Gastrocnemius medialis (tissue), 4 donors: ENCODE data around the gene EPHA2. TPM values are rescaled to one million over a fixed set of nuclear protein-coding genes. Genes with fewer than 3 reads are reported as not detected.
A peak's percentile ranks its signal among the peaks of the same experiment; 100 is the strongest.
"Not testable (repeated sequence)": the region's sequence is repeated elsewhere in the genome, so short reads cannot be mapped to it uniquely, and the experiment has no call there.

Experiments
- ATAC-seq, 2 donors: fragments of 150-250 bp; one replicate each; pipeline ENCODE4 v1.9.1; 2016
- DNase-seq, 2 donors: peaks; one replicate each; pipeline ENCODE4 v3.0.0-alpha.2; 2019
- H3K27ac ChIP-seq, 4 donors: fragments of 200-600 bp; sonication (generic); 1 replicate in 1 of 4; 2 replicates in 3 of 4; pipeline ENCODE4 v1.5.1; 2016 to 2018; ENCODE audit warnings: mild to moderate bottlenecking in 2 of 4, moderate library complexity in 1 of 4
- H3K27me3 ChIP-seq, 3 donors: fragments of 200-600 bp; sonication (generic) in 2 of 3; 1 replicate in 1 of 3; 2 replicates in 2 of 3; pipeline versions ENCODE4 v1.5.1 to v1.6.0; 2016 to 2019; ENCODE audit warnings: mild to moderate bottlenecking in 1 of 3, moderate library complexity in 1 of 3
- H3K36me3 ChIP-seq, 2 donors: fragments of 200-600 bp; sonication (generic) in 1 of 2; one replicate each; pipeline ENCODE4 v1.5.1; 2017 to 2018
- H3K4me1 ChIP-seq, 2 donors: fragments of 200-600 bp; sonication (generic) in 1 of 2; one replicate each; pipeline ENCODE4 v1.5.1; 2016 to 2017; ENCODE audit warnings: mild to moderate bottlenecking in 2 of 2
- H3K4me3 ChIP-seq, 4 donors: fragments of 200-600 bp; sonication (generic) in 3 of 4; 1 replicate in 1 of 4; 2 replicates in 3 of 4; pipeline ENCODE4 v1.5.1; 2016 to 2019; ENCODE audit warnings: mild to moderate bottlenecking in 2 of 4
- H3K9me3 ChIP-seq, 3 donors: fragments of 200-600 bp; sonication (generic) in 2 of 3; 1 replicate in 1 of 3; 2 replicates in 2 of 3; pipeline ENCODE4 v1.5.1; 2016 to 2019
- POLR2A ChIP-seq, 2 donors: fragments of 450-650 bp; IDR thresholded peaks; one replicate each; pipeline ENCODE4 v1.6.1; 2017; ENCODE audit warnings: antibody characterized with exemption in 2 of 2, mild to moderate bottlenecking in 2 of 2, moderate library complexity in 2 of 2
- in situ Hi-C, 4 donors: fragments of 200-750 bp; cut with MboI; loops; one replicate each; pipeline versions ENCODE4 v1.15.0 to v1.8.0; 2017; ENCODE audit warnings: low sequenced_read_pairs in 4 of 4
- intact Hi-C: fragments of 100-400 bp; cut with DNase I; formaldehyde crosslinking; loops from one replicate; pipeline ENCODE4 v1.15.1; 2023; ENCODE audit warnings: low total_unique reads
- total RNA-seq, 4 donors: library from RNA; depleted of rRNA; stranded (reverse); fragments of >200 nt; gene quantifications; one replicate each; pipeline versions ENCODE4 v1.1.0 to v1.2.3, GENCODE V29; 2016
- TF ChIP-seq, protein P1 (sequence below), 5 experiments: fragments of 450-650 bp in 3 of 5; fragments of 200-600 bp in 2 of 5; sonication (generic) in 2 of 5; IDR thresholded peaks in 4 of 5; conservative IDR thresholded peaks in 1 of 5; 1 replicate in 4 of 5; 2 replicates in 1 of 5; pipeline ENCODE4 v1.5.1; 2016 to 2019; ENCODE audit warnings: antibody characterized with exemption in 5 of 5, mild to moderate bottlenecking in 3 of 5, moderate library complexity in 3 of 5

Gene EPHA2
- total RNA-seq, 4 donors from 2014 or later: 1.2 to 6.4 (median 2.9) TPM

DNA sequence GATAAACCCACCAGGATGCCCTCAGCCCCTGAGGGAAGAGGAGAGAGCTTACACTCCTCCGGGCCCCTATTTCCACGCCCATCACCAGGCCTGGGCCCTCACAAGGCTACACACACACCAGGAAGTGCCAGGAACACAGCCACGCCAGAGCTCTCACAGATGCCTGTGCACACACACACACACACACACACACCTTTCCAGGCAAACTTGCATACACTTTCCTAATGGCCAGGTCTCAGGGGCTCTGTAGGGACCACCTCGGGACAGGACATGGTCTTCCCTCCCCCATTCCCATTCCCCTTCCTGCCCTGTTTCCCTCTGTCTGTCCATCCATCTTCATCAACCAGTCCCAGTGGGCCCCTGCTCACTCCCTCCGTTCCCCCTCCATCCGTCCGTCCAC lies 9.7 kb upstream of the EPHA2 start:
- Histone ChIP-seq H3K9me3 (no peaks in the 10 kb centered on the region), H3K36me3 (no peaks in the 10 kb centered on the region), H3K27ac (no peak overlapping the region), H3K4me3 (no peak overlapping the region), H3K4me1 (peaks cover 0 to 3% of the 10 kb centered on the region in 2 donors), H3K27me3 (peaks cover 3 to 12% (median 8%) of the 10 kb centered on the region in 3 donors)
- in situ Hi-C loops (no loop called here), intact Hi-C loops (no loop called here)
- DNase-seq: no peak
- TF ChIP-seq, protein P1, sequence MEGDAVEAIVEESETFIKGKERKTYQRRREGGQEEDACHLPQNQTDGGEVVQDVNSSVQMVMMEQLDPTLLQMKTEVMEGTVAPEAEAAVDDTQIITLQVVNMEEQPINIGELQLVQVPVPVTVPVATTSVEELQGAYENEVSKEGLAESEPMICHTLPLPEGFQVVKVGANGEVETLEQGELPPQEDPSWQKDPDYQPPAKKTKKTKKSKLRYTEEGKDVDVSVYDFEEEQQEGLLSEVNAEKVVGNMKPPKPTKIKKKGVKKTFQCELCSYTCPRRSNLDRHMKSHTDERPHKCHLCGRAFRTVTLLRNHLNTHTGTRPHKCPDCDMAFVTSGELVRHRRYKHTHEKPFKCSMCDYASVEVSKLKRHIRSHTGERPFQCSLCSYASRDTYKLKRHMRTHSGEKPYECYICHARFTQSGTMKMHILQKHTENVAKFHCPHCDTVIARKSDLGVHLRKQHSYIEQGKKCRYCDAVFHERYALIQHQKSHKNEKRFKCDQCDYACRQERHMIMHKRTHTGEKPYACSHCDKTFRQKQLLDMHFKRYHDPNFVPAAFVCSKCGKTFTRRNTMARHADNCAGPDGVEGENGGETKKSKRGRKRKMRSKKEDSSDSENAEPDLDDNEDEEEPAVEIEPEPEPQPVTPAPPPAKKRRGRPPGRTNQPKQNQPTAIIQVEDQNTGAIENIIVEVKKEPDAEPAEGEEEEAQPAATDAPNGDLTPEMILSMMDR (IDR thresholded peaks at IDR 0.05 in 4 of 5, conservative IDR thresholded peaks at IDR 0.05 in 1 of 5): no peak
- no peak for TF ChIP-seq POLR2A (IDR thresholded peaks at IDR 0.05)
- ATAC-seq: no peak

DNA sequence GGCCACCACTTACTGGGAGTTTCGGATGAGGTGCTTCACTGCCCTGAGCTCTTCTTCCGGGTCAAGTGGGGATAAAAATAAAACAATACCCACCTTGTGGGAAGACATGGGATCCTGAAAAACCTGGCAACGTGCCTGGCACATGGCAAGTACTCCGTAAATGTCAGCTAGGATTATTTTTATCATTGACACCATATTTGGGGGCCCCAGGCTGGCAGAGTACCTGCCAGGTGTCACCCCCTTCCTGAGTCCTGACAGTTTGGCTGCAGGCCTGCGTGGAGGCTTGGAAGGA lies 9.2 kb upstream of the EPHA2 start:
- no peaks in the 10 kb centered on the region for H3K9me3 ChIP-seq

DNA sequence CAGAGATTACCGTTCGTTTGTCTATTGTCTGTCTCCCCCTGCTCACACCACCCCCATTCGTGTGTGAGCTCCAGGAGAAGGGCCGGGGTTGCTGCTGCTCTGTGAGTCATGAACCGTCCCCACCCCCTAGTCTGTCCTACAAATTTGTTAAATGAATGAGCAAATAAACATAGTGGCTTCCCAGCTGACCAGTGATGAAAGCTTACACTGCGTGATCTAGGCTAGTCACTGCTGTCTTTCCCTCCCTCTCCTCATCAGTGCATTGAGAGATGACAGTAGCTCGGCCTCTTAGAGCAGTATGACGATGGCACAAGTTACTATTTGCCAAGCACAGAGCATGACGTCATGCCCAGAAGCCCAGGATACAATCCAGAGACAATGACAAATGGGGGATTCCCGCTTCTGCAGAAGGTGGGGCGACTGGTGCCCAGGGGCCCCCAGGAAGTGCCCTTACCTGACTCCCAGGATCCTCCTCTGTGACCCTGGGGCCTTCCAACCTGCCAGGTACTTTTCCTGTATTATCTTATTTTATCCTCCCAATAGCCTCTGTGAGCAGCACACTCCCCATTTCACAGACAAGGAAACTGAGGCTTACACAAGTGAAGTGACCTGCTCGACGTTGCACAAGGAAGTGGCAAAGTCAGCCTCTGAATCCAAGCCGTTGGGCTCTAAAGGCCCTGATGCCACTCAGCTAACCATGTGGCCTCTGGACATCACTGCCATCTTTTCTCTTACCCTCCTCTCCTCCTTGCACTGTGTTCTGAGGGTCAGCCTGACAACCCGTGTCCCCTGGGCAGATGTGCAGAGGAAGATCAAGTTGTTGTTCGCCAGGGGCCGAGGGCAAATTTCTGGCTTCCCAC lies 8.6 kb upstream of the EPHA2 start:
- TF ChIP-seq POLR2A (IDR thresholded peaks at IDR 0.05): no peak
- TF ChIP-seq, protein P1 (IDR thresholded peaks at IDR 0.05 in 4 of 5, conservative IDR thresholded peaks at IDR 0.05 in 1 of 5): no peak
- Histone ChIP-seq H3K9me3 (no peaks in the 10 kb centered on the region), H3K27me3 (peaks cover 3 to 12% (median 8%) of the 10 kb centered on the region in 3 donors), H3K36me3 (no peaks in the 10 kb centered on the region), H3K4me1 (peaks cover 0 to 3% of the 10 kb centered on the region in 2 donors), H3K27ac (no peak overlapping the region), H3K4me3 (no peak overlapping the region)
- DNase-seq (no peak), ATAC-seq (peak; percentile 21 to 64)
- in situ Hi-C loops (no loop called here), intact Hi-C loops (no loop called here)

More for the DNA sequence above, 9.2 kb upstream of the EPHA2 start:
- in situ Hi-C loops: no loop called here
- no peak overlapping the region for H3K27ac ChIP-seq
- DNase-seq (no peak), ATAC-seq (no peak)
- no peak overlapping the region for H3K4me3 ChIP-seq
- intact Hi-C loops: no loop called here
- TF ChIP-seq, protein P1 (IDR thresholded peaks at IDR 0.05 in 4 of 5, conservative IDR thresholded peaks at IDR 0.05 in 1 of 5): no peak
- TF ChIP-seq POLR2A (IDR thresholded peaks at IDR 0.05): no peak
- H3K36me3 ChIP-seq: no peaks in the 10 kb centered on the region
- peaks cover 0 to 3% of the 10 kb centered on the region in 2 donors for H3K4me1 ChIP-seq
- H3K27me3 ChIP-seq: peaks cover 3 to 12% (median 8%) of the 10 kb centered on the region in 3 donors

DNA sequence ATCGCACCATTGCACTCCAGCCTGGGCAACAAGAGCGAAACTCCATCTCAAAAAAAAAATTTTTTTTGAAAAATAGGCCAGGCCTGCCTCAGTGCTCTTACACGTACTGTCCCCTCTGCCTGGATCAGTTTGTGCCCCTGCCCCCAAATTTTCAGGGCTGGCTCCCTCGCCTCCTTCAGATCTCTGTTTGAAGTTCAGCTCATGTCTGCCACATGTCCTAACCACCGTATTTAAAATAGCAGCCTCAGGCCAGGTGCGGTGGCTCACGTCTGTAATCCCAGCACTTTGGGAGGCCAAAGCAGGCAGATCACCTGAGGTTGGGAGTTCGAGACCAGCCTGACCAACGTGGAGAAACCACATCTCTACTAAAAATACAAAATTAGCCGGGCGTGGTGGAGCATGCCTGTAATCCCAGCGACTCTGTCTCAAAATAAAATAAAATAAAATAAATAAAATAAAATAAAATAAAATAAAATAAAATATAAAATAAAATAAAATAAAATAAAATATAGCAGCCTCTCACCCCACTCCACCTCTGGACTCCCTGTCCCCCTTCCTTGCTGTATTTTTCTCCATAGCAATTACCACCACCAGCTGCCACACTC lies 7.8 kb upstream of the EPHA2 start:
- H3K36me3 ChIP-seq, H3K4me1 ChIP-seq, H3K4me3 ChIP-seq, in situ Hi-C loops, DNase-seq, ATAC-seq, intact Hi-C loops, H3K27ac ChIP-seq, H3K9me3 ChIP-seq: not testable (repeated sequence)
- peaks cover 0 to 12% (median 8%) of the 10 kb centered on the region in 3 donors for H3K27me3 ChIP-seq

DNA sequence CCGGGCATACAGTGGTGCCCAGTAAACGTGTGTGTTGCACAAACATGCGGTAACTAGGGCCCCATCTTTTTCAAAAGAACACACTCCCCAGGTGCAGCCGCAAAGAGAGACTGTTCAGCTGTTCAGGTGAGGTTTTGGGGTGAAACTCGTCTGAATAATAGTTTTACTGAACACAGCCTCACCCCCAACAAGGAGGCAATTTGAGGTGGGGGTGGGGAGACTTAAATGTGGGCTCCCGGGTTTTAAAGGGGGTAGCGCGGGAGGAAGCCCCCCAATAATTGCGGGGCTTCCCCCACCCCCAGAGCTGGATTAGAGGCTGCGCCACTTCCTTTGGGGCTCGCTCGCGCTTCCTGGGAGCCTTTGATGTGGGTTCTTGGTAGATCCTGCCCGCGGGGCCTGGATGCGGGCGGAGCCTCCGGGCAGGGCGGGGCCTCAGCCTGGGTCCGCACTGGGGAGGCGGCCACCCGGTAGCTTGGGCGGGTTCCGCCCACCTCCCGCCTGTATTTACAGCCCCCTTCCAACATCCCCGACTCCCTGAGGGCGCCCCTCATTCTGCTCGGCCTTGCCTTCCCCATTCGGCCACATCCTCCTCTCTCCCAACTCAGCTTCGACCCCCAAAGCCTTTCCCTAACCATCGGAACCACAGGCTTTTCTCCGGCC lies 6.4 kb upstream of the EPHA2 start:
- no peak overlapping the region for H3K27ac ChIP-seq
- in situ Hi-C loops (no loop called here), intact Hi-C loops (no loop called here)
- H3K4me1 ChIP-seq: peaks cover 0 to 3% of the 10 kb centered on the region in 2 donors
- H3K4me3 ChIP-seq: no peak overlapping the region
- no peak for TF ChIP-seq POLR2A (IDR thresholded peaks at IDR 0.05)
- TF ChIP-seq, protein P1 (IDR thresholded peaks at IDR 0.05 in 4 of 5, conservative IDR thresholded peaks at IDR 0.05 in 1 of 5): no peak
- peaks cover 0 to 3% (median 0%) of the 10 kb centered on the region in 3 donors for H3K27me3 ChIP-seq
- H3K9me3 ChIP-seq: no peaks in the 10 kb centered on the region
- DNase-seq (no peak), ATAC-seq (no peak)
- no peaks in the 10 kb centered on the region for H3K36me3 ChIP-seq
